VCaP (cell line): ENCODE measurements around the gene MRPS24.

Experiments
- H3K27ac ChIP-seq: fragments of 450-650 bp; 2 replicates; pipeline ENCODE4 v1.5.1; 2017
- CTCF ChIP-seq: fragments of 450-650 bp; conservative IDR thresholded peaks from 2 replicates; pipeline ENCODE4 v1.5.1; 2017; ENCODE audit warnings: mild to moderate bottlenecking, moderate library complexity

MRPS24 gene

GRCh38 chr7:43884617-43885016 is 15.3 kb upstream of the MRPS24 start:
- no peak for TF ChIP-seq CTCF
- no peak overlapping the region for H3K27ac ChIP-seq

- TF ChIP-seq CTCF: no peak
These were observed 14.9 kb upstream of the MRPS24 start for GRCh38 chr7:43884209-43884608.

GRCh38 chr7:43880596-43880995 is 11.3 kb upstream of the MRPS24 start:
- H3K27ac ChIP-seq: no peak overlapping the region
- TF ChIP-seq CTCF: no peak

More at GRCh38 chr7:43884209-43884608, 14.9 kb upstream of the MRPS24 start:
- H3K27ac ChIP-seq: no peak overlapping the region

- TF ChIP-seq CTCF: no peak
- H3K27ac ChIP-seq: no peak overlapping the region
These were observed 10.2 kb upstream of the MRPS24 start for GRCh38 chr7:43879477-43879876.

GRCh38 chr7:43878867-43879266 is 9.6 kb upstream of the MRPS24 start:
- TF ChIP-seq CTCF: no peak
- no peak overlapping the region for H3K27ac ChIP-seq

GRCh38 chr7:43877968-43878864 is 8.9 kb upstream of the MRPS24 start:
- TF ChIP-seq CTCF: no peak
- no peak overlapping the region for H3K27ac ChIP-seq

- no peak overlapping the region for H3K27ac ChIP-seq
- TF ChIP-seq CTCF: no peak
These were observed 7.8 kb upstream of the MRPS24 start for GRCh38 chr7:43876976-43877745.
